ENCODE results near the gene ZSCAN23. TPM values are rescaled to one million over a fixed set of nuclear protein-coding genes. Genes with fewer than 3 reads are reported as not detected.
"Not testable (repeated sequence)": the region's sequence is repeated elsewhere in the genome, so short reads cannot be mapped to it uniquely, and the experiment has no call there.

The ZSCAN23 gene
- 1.9 and 2.1 TPM in 2 replicates for total RNA-seq (2014; rRNA removed)
- 0.35 TPM for polyA plus RNA-seq (2012)

DNA sequence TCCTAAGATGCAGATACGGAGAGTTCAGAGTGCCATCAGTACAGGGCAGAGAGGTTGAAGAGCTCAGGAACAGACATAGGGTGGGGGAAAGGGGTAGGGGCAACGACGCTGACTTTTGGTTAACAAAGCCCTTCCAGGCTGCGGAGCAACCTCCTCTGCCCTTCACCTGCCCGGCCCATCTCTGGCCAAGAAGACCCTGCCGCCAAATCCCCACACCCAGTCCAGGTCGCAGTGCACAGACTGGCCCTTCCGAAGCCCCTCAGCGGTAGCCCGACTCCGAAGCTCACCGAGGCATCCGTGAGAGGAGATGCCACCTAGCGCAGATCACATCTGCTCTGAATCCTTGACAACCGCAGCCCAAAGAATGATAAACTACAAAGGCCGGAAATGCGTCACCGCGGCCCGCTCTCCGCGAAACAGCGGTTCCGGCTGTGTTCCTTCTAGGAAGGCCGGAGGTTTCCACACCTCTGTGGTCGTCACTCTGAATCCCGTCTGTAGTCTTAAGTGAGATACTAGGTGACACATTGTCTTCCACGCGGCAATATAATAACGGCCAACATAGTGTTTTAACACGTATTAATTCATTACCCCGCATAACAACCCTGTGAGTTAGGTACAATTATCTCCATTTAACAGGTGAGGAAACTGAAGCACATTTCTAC, at the start of gene ZSCAN23:
Gene ZSCAN23, minus strand, starts transcription at position 380 of the 662 bp plus-strand sequence. CDS start 7,225 bp downstream, outside the sequence.
- peak; percentile 89 for DNase-seq (ENCODE audit: low read depth)

DNA sequence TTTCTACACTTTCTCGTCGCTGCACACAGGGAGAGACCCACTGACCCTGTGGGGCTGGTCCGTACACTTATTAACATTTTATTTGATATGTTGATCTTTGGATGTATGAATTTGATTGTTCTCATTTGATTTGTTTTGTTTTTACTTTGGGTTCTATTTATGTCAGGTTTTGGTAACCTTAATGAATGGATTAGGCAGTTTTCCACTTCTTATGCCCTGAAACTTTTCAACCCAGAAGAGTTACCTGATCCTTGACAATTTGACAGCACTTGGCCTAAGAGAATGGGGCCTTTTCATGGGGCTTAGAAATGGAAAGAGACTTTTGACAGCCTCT, 48.7 kb upstream of the ZSCAN23 start:
- no peak for DNase-seq (ENCODE audit: low read depth)

DNA sequence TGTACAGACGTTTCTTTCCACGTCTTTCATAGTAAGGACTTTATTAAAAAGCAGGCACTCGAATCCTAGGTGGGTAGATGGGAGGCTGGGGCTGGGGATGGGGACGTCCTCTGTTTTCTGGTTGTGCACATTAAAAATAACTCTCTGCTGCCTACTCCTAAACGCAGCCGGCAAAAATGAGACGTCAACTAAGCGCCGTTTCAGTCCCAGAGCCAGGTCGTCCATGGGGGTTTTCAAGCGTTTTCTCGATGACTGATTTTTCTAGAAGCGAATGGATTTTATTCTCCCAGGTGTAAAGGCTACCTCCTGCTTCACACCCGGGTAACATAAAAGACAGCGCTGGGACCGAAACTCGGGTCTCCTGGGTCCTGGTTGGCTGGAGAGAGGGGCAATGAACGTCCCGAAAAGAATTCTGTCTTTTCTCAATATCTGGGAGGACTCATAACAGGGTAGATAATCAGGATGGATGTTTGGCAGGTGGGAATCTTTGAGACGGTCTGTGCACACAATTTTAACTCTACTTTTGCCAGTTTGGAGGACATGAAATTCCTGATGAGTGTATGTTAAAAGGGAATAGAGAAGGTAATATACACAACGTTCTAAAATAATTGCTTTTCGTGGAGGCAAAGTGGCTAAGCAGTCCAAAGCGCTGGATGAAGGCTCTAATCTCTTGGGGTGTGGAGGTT, 47.1 kb upstream of the ZSCAN23 start:
- DNase-seq (ENCODE audit: low read depth): no peak

DNA sequence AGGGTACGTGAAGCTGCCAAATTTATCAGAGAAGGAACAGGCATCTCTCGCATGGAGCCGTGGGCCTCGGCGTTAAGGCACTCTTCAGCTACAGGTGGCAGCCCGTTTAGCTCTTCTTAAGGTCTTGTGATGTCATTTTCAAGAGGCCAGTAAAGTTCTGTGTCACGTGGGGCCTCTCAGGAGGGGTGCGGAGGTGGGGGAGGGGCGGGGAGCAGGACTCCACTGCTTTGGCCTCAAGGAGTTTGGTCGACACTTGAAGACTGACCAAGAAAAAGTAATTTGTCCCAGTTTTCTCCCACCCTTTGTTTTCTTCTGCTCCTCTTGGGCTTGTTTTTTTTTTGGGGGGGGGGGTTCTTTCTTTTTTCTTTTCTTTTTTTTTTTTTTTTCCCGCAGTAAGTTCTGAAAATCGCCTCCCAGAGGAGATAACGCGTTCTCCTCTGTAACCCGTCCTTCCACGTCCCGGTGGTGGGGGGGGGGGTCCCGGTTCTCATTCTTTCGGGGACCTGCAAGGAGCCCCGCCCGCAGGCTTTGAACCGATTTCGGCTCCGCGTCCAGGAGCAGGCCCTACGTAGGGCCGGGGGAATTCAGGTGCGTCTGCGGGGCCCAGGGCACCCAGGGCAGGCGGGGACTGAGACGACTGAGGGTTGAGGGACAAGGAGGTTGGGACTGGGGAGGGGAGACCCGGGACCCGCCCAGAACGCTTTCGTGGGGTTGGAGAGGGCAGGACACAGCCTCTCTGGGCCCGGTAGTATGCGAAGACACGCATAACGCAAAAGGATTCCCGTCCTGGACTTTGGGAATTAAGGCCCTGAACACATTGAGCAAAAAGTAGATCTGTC, 46.3 kb upstream of the ZSCAN23 start:
- no peak for DNase-seq (ENCODE audit: low read depth)

DNA sequence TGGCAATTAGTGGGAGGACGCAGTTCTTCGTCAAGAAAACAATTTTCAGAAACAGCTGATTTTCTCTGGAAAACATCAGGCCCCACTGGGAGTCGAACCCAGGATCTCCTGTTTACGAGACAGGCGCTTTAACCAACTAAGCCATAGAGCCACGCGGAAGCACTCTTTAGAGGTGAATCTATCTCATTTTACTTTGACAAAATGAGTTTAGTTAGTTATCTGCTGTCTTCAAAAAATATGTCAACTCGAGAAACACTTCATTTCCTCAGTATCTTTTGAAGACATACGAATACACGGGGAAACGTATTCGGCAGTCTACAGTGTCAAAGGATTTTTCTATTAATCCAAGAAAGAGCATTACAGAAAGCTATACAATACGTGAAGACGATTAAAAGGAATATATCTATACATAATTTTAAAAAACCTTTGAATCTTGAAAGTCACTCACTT, 45.6 kb upstream of the ZSCAN23 start:
- DNase-seq (ENCODE audit: low read depth): peak; percentile 45

- no peak for DNase-seq (ENCODE audit: low read depth)
These were observed 43.9 kb upstream of the ZSCAN23 start for GRCh38 chr6:28486988-28487742.

- no peak for DNase-seq (ENCODE audit: low read depth)
These were observed 43.2 kb upstream of the ZSCAN23 start for GRCh38 chr6:28486533-28486932.

DNA sequence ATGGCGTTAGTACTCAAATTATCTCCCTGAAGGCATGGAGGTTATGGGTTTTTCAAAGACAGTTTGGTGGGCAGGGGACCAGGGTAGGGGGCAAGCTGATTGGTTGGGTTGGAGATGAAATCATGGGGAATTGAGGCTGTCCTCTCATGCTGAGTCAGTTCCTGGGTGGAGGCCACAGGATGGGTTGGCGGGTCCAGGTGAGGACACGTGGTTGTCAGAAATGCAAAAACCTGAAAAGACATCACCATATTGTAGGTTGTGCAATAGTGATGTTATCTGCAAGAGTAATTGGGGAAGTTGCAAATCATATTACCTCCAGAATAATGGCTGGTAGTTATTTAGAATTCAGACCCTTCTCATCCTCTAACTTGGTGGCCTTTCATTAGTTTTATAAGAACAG, 42.2 kb upstream of the ZSCAN23 start:
- DNase-seq (ENCODE audit: low read depth): no peak

- no peak for DNase-seq (ENCODE audit: low read depth)
These were observed 37.1 kb upstream of the ZSCAN23 start for GRCh38 chr6:28480253-28480932.

- DNase-seq (ENCODE audit: low read depth): no peak
These were observed 35.2 kb upstream of the ZSCAN23 start for GRCh38 chr6:28478518-28478917.

- DNase-seq (ENCODE audit: low read depth): peak; percentile 84
These were observed 31.3 kb upstream of the ZSCAN23 start for GRCh38 chr6:28474441-28475219.

DNA sequence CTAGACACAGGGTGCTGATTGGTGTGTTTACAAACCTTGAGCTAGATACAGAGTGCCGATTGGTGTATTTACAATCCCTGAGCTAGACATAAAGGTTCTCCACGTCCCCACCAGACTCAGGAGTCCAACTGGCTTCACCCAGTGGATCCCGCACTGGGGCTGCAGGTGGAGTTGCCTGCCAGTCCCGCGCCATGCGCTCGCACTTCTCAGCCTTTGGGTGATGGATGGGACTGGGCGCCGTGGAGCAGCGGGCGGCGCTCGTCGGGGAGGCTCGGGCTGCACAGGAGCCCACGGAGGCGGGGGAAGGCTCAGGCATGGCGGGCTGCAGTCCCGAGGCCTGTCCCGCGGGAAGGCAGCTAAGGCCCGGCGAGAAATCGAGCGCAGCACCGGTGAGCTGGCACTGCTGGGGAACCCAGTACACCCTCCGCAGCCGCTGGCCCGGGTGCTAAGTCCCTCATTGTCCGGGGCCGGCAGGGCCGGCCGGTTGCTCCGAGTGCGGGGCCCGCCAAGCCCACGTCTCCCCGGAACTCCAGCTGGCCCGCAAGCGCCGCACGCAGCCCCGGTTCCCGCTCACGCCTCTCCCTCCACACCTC, 26.0 kb upstream of the ZSCAN23 start:
- not testable (repeated sequence) for DNase-seq (ENCODE audit: low read depth)

DNA sequence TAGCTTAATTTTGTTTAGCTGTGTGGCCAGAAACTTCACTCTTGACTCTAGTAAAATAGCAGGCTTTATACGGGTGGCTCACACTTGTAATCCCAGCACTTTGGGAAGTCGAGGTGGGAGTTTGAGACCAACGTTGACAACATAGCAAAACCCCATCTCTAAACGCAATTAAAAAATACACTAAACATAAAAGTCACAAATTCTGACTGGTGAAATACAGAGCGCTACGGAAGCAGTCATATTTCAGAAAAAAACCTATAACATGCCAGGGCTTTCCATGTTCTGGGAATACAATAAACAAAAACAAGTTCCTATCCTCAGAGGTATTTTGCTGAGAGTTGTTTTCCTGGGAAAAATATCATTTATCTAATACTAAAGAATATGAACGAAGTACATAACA, 24.8 kb upstream of the ZSCAN23 start:
- DNase-seq (ENCODE audit: low read depth): no peak

- no peak for DNase-seq (ENCODE audit: low read depth)
These were observed 19.1 kb upstream of the ZSCAN23 start for GRCh38 chr6:28462401-28462800.

DNA sequence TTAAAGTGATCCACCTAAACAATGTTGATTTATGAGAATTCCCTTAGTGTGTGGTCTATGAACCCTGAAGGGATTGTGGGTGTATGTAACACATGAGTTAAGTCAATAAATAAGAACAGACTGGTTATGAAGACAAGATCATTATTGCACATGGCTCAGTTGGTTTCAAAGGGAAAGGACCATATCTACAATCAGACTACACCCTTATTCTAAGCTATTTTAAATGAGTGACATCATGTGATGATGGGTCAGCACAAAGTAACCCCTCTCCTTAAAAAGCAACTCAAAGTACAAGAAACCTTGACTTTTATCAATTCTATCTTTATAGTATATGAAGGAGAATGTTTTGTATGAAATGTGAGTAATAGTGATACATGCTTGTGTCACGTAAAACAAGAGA, 15.3 kb upstream of the ZSCAN23 start:
- no peak for DNase-seq (ENCODE audit: low read depth)

- no peak for DNase-seq (ENCODE audit: low read depth)
These were observed 5.8 kb upstream of the ZSCAN23 start for GRCh38 chr6:28449056-28449455.

GRCh38 chr6:28447512-28447906, 4.2 kb upstream of the ZSCAN23 start:
- DNase-seq (ENCODE audit: low read depth): not testable (repeated sequence)

GRCh38 chr6:28446818-28447511, 3.7 kb upstream of the ZSCAN23 start:
- DNase-seq (ENCODE audit: low read depth): peak; percentile 13

GRCh38 chr6:28444759-28445158, 1.5 kb upstream of the ZSCAN23 start:
- peak; percentile 18 for DNase-seq (ENCODE audit: low read depth)

Data from LHCN-M2 (cell line).